Nephron progenitor cell (in vitro differentiated cells): ENCODE results near the gene ADCY3.

Experiments used
- DNase-seq: peaks from one replicate; pipeline ENCODE4 v3.0.0; 2021
- H3K27ac Mint-ChIP-seq: 2 replicates; pipeline ENCODE4 v1.8.0; 2021; ENCODE audit warnings: mild to moderate bottlenecking, moderate library complexity, mixed read lengths
- H3K27me3 Mint-ChIP-seq: 2 replicates; pipeline ENCODE4 v1.8.0; 2021; ENCODE audit warnings: mild to moderate bottlenecking, low read depth, mixed read lengths; ENCODE audit not compliant: poor library complexity
- H3K36me3 Mint-ChIP-seq: 2 replicates; pipeline ENCODE4 v1.8.0; 2021; ENCODE audit warnings: low read depth, mixed read lengths
- H3K4me1 Mint-ChIP-seq: 2 replicates; pipeline ENCODE4 v1.8.0; 2021; ENCODE audit warnings: mixed read lengths
- H3K4me3 Mint-ChIP-seq: 2 replicates; pipeline ENCODE4 v1.8.0; 2021; ENCODE audit warnings: mild to moderate bottlenecking, moderate library complexity, mixed read lengths
- H3K9me3 Mint-ChIP-seq: 2 replicates; pipeline ENCODE4 v1.8.0; 2021; ENCODE audit warnings: mild to moderate bottlenecking, moderate library complexity, mixed read lengths
- CTCF ChIP-seq: fragments of 200-600 bp; sonication (generic); IDR thresholded peaks from 2 replicates; pipeline ENCODE4 v1.5.0; 2021; ENCODE audit warnings: antibody characterized with exemption

Gene ADCY3

GRCh38 chr2:24859968-24860600, 60.0 kb downstream of the ADCY3 start:
- no peak overlapping the region for H3K4me3 Mint-ChIP-seq
- H3K27me3 Mint-ChIP-seq, result no peaks in the 10 kb centered on the region
- DNase-seq, result no peak
- H3K36me3 Mint-ChIP-seq, result peaks cover 18% of the 10 kb centered on the region
- H3K4me1 Mint-ChIP-seq, result peaks cover 18% of the 10 kb centered on the region
- H3K9me3 Mint-ChIP-seq, result no peaks in the 10 kb centered on the region
- H3K27ac Mint-ChIP-seq, result no peak overlapping the region
- TF ChIP-seq CTCF, result no peak

GRCh38 chr2:24858996-24859395, 61.0 kb downstream of the ADCY3 start:
- Mint-ChIP-seq H3K4me3 (no peak overlapping the region), H3K27me3 (no peaks in the 10 kb centered on the region), H3K9me3 (no peaks in the 10 kb centered on the region), H3K27ac (no peak overlapping the region), H3K4me1 (peaks cover 28% of the 10 kb centered on the region), H3K36me3 (peaks cover 17% of the 10 kb centered on the region)
- no peak for TF ChIP-seq CTCF
- DNase-seq, result no peak

GRCh38 chr2:24857746-24858145, 62.3 kb downstream of the ADCY3 start:
- no peak overlapping the region for H3K27ac Mint-ChIP-seq
- TF ChIP-seq CTCF, result no peak
- H3K27me3 Mint-ChIP-seq, result no peaks in the 10 kb centered on the region
- peaks cover 30% of the 10 kb centered on the region for H3K4me1 Mint-ChIP-seq
- no peak for DNase-seq
- H3K36me3 Mint-ChIP-seq, result peaks cover 19% of the 10 kb centered on the region
- H3K4me3 Mint-ChIP-seq, result no peak overlapping the region
- no peaks in the 10 kb centered on the region for H3K9me3 Mint-ChIP-seq

GRCh38 chr2:24856791-24857211, 63.2 kb downstream of the ADCY3 start:
- DNase-seq, result no peak
- Mint-ChIP-seq H3K4me3 (no peak overlapping the region), H3K4me1 (peaks cover 30% of the 10 kb centered on the region), H3K36me3 (peaks cover 22% of the 10 kb centered on the region), H3K27ac (peak overlapping the region; percentile 28), H3K27me3 (no peaks in the 10 kb centered on the region), H3K9me3 (no peaks in the 10 kb centered on the region)
- no peak for TF ChIP-seq CTCF

GRCh38 chr2:24855726-24856125, 64.3 kb downstream of the ADCY3 start:
- TF ChIP-seq CTCF, result no peak
- no peaks in the 10 kb centered on the region for H3K27me3 Mint-ChIP-seq
- no peak for DNase-seq
- peak overlapping the region; percentile 97 for H3K27ac Mint-ChIP-seq
- H3K36me3 Mint-ChIP-seq, result peaks cover 27% of the 10 kb centered on the region
- peaks cover 30% of the 10 kb centered on the region for H3K4me1 Mint-ChIP-seq
- H3K9me3 Mint-ChIP-seq, result no peaks in the 10 kb centered on the region
- no peak overlapping the region for H3K4me3 Mint-ChIP-seq

- H3K4me3 Mint-ChIP-seq, result no peak overlapping the region
Observed at GRCh38 chr2:24855022-24855622, 64.9 kb downstream of the ADCY3 start.

More at GRCh38 chr2:24855022-24855622, 64.9 kb downstream of the ADCY3 start:
- H3K36me3 Mint-ChIP-seq, result peaks cover 31% of the 10 kb centered on the region
- no peaks in the 10 kb centered on the region for H3K27me3 Mint-ChIP-seq
- peak overlapping the region; percentile 97 for H3K27ac Mint-ChIP-seq
- DNase-seq, result no peak
- TF ChIP-seq CTCF, result no peak
- peaks cover under 1% of the 10 kb centered on the region for H3K9me3 Mint-ChIP-seq
- H3K4me1 Mint-ChIP-seq, result peaks cover 30% of the 10 kb centered on the region
